H1 (cell line): Measurements from ENCODE around the gene LRP8. TPM values are rescaled to one million over a fixed set of nuclear protein-coding genes. Genes with fewer than 3 reads are reported as not detected.

ENCODE experiments used
- CTCF ChIA-PET: fragments of 300-600 bp; sonication (Branson Sonifier 250); formaldehyde crosslinking; loops from one replicate; lab custom pipeline; 2021; ENCODE audit not compliant: partially characterized antibody; lab: Charles Lee
- POLR2A ChIA-PET: fragments of 300-600 bp; sonication (Branson Sonifier 250); formaldehyde crosslinking; loops from one replicate; lab custom pipeline; 2021; ENCODE audit warnings: inconsistent platforms; ENCODE audit not compliant: partially characterized antibody; lab: Charles Lee
- DNase-seq, 2 experiments: peaks; one replicate each; pipeline versions ENCODE4 v3.0.0 to v3.0.0-alpha.2; 2010 to 2022; ENCODE audit warnings: low spot score in 2 of 2, low read depth in 1 of 2, mixed read lengths in 1 of 2
- FAIRE-seq: peaks from 2 replicates; lab custom pipeline; 2011; peaks lifted over from hg19 to GRCh38; lab: Jason Lieb, UNC
- H2AFZ ChIP-seq: 2 replicates; pipeline ENCODE4 v1.8.1; 2012; ENCODE audit warnings: low read length, inconsistent platforms
- H2AK5ac ChIP-seq: 2 replicates; pipeline ENCODE4 v1.6.1; 2013; ENCODE audit warnings: low read depth, low read length
- H2BK120ac ChIP-seq: replicated peaks from 2 replicates; pipeline ENCODE3; 2013; ENCODE audit warnings: low read depth, low read length, inconsistent platforms
- H2BK12ac ChIP-seq: 2 replicates; pipeline ENCODE4 v1.6.1; 2013; ENCODE audit warnings: low read depth, low read length
- H2BK15ac ChIP-seq: 2 replicates; pipeline ENCODE4 v1.6.1; 2013; ENCODE audit warnings: low read length
- H2BK20ac ChIP-seq: 2 replicates; pipeline ENCODE4 v1.6.1; 2013; ENCODE audit warnings: low read length
- H2BK5ac ChIP-seq: 2 replicates; pipeline ENCODE4 v1.6.1; 2013; ENCODE audit warnings: low read depth, low read length
- H3K14ac ChIP-seq: 2 replicates; pipeline ENCODE4 v1.6.1; 2013; ENCODE audit warnings: inconsistent platforms; ENCODE audit not compliant: insufficient read length
- H3K18ac ChIP-seq: 2 replicates; pipeline ENCODE4 v1.6.1; 2013; ENCODE audit warnings: low read length; ENCODE audit errors: extremely low read depth
- H3K23ac ChIP-seq: 2 replicates; pipeline ENCODE4 v1.6.1; 2013; ENCODE audit warnings: inconsistent platforms; ENCODE audit not compliant: insufficient read length
- H3K23me2 ChIP-seq: 2 replicates; pipeline ENCODE4 v1.6.1; 2013; ENCODE audit warnings: low read depth, low read length
- H3K27ac ChIP-seq: 2 replicates; pipeline ENCODE4 v1.6.1; 2011; ENCODE audit warnings: low read depth, low read length, inconsistent platforms
- H3K27me3 ChIP-seq, 4 experiments: replicated peaks in 1 of 4; 1 replicate in 1 of 4; 2 replicates in 3 of 4; pipeline versions ENCODE4 v1.6.1 to v1.8.1; 2011 to 2013; ENCODE audit warnings: low read length in 3 of 4, mild to moderate bottlenecking in 3 of 4, inconsistent platforms in 2 of 4, mixed read lengths in 2 of 4, moderate library complexity in 1 of 4; ENCODE audit not compliant: control insufficient read depth in 3 of 4, insufficient read depth in 3 of 4; ENCODE audit errors: extremely low read depth in 1 of 4
- H3K36me3 ChIP-seq, 4 experiments: 2 replicates each; pipeline versions ENCODE4 v1.6.1 to v1.8.1; 2011 to 2013; ENCODE audit warnings: mild to moderate bottlenecking in 4 of 4, low read length in 3 of 4, moderate library complexity in 2 of 4, control low read depth in 1 of 4, inconsistent platforms in 1 of 4; ENCODE audit not compliant: insufficient read depth in 4 of 4, control insufficient read depth in 2 of 4
- H3K4ac ChIP-seq: replicated peaks from 2 replicates; pipeline ENCODE3; 2013; ENCODE audit warnings: low read length, low read depth, mixed read lengths, inconsistent platforms; ENCODE audit not compliant: insufficient read length
- H3K4me1 ChIP-seq, 4 experiments: replicated peaks in 1 of 4; 1 replicate in 1 of 4; 2 replicates in 3 of 4; pipeline versions ENCODE4 v1.6.1 to v1.8.1; 2011 to 2013; ENCODE audit warnings: low read length in 3 of 4, inconsistent platforms in 2 of 4, mixed read lengths in 1 of 4; ENCODE audit not compliant: insufficient read depth in 4 of 4, control insufficient read depth in 3 of 4
- H3K4me2 ChIP-seq, 2 experiments: 2 replicates each; pipeline versions ENCODE4 v1.6.1 to v1.8.1; 2011 to 2013; ENCODE audit warnings: low read depth in 2 of 2, low read length in 2 of 2, control low read depth in 1 of 2, inconsistent platforms in 1 of 2, mild to moderate bottlenecking in 1 of 2; ENCODE audit not compliant: insufficient read depth in 1 of 2
- H3K4me3 ChIP-seq, 4 experiments: fragments of 200-600, 300-600 bp in 1 of 4; sonication (generic), shearing (Covaris generic), sonication (Bioruptor Twin) in 1 of 4; 2 replicates each; pipeline versions ENCODE4 v1.5.1 to v1.8.1; 2011 to 2016; ENCODE audit warnings: low read length in 4 of 4, low read depth in 3 of 4, control low read depth in 2 of 4, inconsistent platforms in 2 of 4, mild to moderate bottlenecking in 2 of 4, mixed read lengths in 1 of 4, moderate library complexity in 1 of 4; ENCODE audit not compliant: insufficient read depth in 2 of 4; ENCODE audit errors: extremely low read depth in 1 of 4
- H3K56ac ChIP-seq: replicated peaks from 2 replicates; pipeline ENCODE3; 2013; ENCODE audit warnings: low read depth, mild to moderate bottlenecking, mixed read lengths, low read length, inconsistent platforms; ENCODE audit not compliant: insufficient read length
- H3K79me1 ChIP-seq: 2 replicates; pipeline ENCODE4 v1.6.1; 2013; ENCODE audit warnings: low read depth, low read length, control low read depth
- H3K79me2 ChIP-seq, 2 experiments: 2 replicates each; pipeline versions ENCODE4 v1.6.1 to v1.8.1; 2012 to 2013; ENCODE audit warnings: low read length in 2 of 2, mild to moderate bottlenecking in 2 of 2, inconsistent platforms in 1 of 2; ENCODE audit not compliant: insufficient read depth in 2 of 2, control insufficient read depth in 1 of 2
- H3K9ac ChIP-seq, 4 experiments: replicated peaks in 1 of 4; 1 replicate in 1 of 4; 2 replicates in 3 of 4; pipeline versions ENCODE4 v1.6.1 to v1.8.1; 2011 to 2013; ENCODE audit warnings: low read depth in 3 of 4, low read length in 3 of 4, control low read depth in 2 of 4, mild to moderate bottlenecking in 2 of 4, moderate library complexity in 2 of 4, inconsistent platforms in 1 of 4; ENCODE audit errors: extremely low read depth in 1 of 4
- H3K9me3 ChIP-seq, 2 experiments: 2 replicates each; pipeline versions ENCODE4 v1.6.1 to v1.8.1; 2012 to 2013; ENCODE audit warnings: mild to moderate bottlenecking in 2 of 2, moderate library complexity in 2 of 2, control low read depth in 1 of 2, inconsistent platforms in 1 of 2, low read depth in 1 of 2, low read length in 1 of 2, mixed read lengths in 1 of 2; ENCODE audit not compliant: insufficient read depth in 2 of 2
- H4K20me1 ChIP-seq, 2 experiments: replicated peaks in 1 of 2; 2 replicates each; pipeline versions ENCODE3 to v1.8.1; 2011 to 2013; ENCODE audit warnings: inconsistent platforms in 2 of 2, low read length in 2 of 2, mild to moderate bottlenecking in 1 of 2; ENCODE audit not compliant: insufficient read depth in 2 of 2, control insufficient read depth in 1 of 2
- H4K5ac ChIP-seq: 2 replicates; pipeline ENCODE4 v1.6.1; 2013; ENCODE audit warnings: low read length, low read depth, mixed read lengths, inconsistent platforms; ENCODE audit not compliant: insufficient read length
- H4K8ac ChIP-seq: 2 replicates; pipeline ENCODE4 v1.8.0; 2013; ENCODE audit warnings: mild to moderate bottlenecking, moderate library complexity, low read length, inconsistent platforms; ENCODE audit not compliant: insufficient read depth; ENCODE audit errors: extremely low read depth
- H4K91ac ChIP-seq: replicated peaks from 2 replicates; pipeline ENCODE3; 2013; ENCODE audit warnings: low read length, mixed read lengths, inconsistent platforms; ENCODE audit not compliant: insufficient read length
- CHD2 ChIP-seq: IDR thresholded peaks from 2 replicates; pipeline ENCODE4 v1.6.1; 2012; ENCODE audit warnings: low read length, improper control_type of control experiment
- SIX5 ChIP-seq: IDR thresholded peaks from 2 replicates; pipeline ENCODE4 v1.6.1; 2011; ENCODE audit warnings: mild to moderate bottlenecking, low read depth, low read length
- SRF ChIP-seq: IDR thresholded peaks from 2 replicates; pipeline ENCODE4 v1.6.1; 2011; ENCODE audit warnings: mild to moderate bottlenecking, low read depth, low read length, moderate library complexity
- TAF7 ChIP-seq: optimal IDR thresholded peaks from 2 replicates; pipeline ENCODE3; 2011; ENCODE audit warnings: low read depth, mild to moderate bottlenecking, inconsistent platforms, low read length, moderate library complexity, borderline replicate concordance
- WGBS, 2 experiments: shearing (Covaris generic) in 1 of 2; methylation state at CpG; one replicate each; pipeline versions ENCODE4 v1.1.6 to v1.1.7; 2013 to 2015; ENCODE audit warnings: low lambda C conversion rate in 2 of 2, mixed read lengths in 2 of 2, inconsistent platforms in 1 of 2, low coverage in 1 of 2, missing lambda C conversion rate in 1 of 2; ENCODE audit not compliant: insufficient replicate concordance in 2 of 2, insufficient coverage in 1 of 2, insufficient read length in 1 of 2; ENCODE audit errors: extremely low coverage in 1 of 2, missing lambda C conversion rate in 1 of 2; 5-methylcytosine and 5-hydroxymethylcytosine counted together
- polyA plus RNA-seq, 7 experiments: library from polyadenylated mRNA; depleted of rRNA in 3 of 7; stranded (reverse) in 5 of 7; unstranded in 2 of 7; fragments of >200 nt in 5 of 7; fragments of 200-250 nt in 2 of 7; gene quantifications; 1 replicate in 5 of 7; 2 replicates in 1 of 7; 4 replicates in 1 of 7; pipeline versions ENCODE4 v1.2.1 to v1.2.3, GENCODE V29; 2011 to 2013; ENCODE audit warnings: missing spikeins in 2 of 7, mixed read lengths in 2 of 7
- total RNA-seq: library from RNA; stranded (reverse); fragmentation: NEBNext Ultra II Directional; extraction: Animal tissue kit (Norgen Biotek cat#: 25700); gene quantifications from 2 replicates; pipeline ENCODE4 v1.2.1, GENCODE V29; 2021

Gene LRP8
- total and polyA plus RNA-seq, 2 of the 8 experiments (the other 6 are each of a cell fraction or from before 2014, with no cell fraction given), result 63.2 to 66.4 TPM

GRCh38 chr1:53371851-53372250 lies 44.0 kb upstream of the LRP8 start:
- no peak for DNase-seq
- CTCF ChIA-PET, result interaction anchor here (0.7 to 4.3 kb wide), 5 partner anchors 10 to 93 kb away, joined by 3 to 29 read pairs (median 3); no protein-coding TSS in a partner anchor
- H2AK5ac ChIP-seq, result no peak overlapping the region
- H3K56ac ChIP-seq, result no peak overlapping the region
- no peaks in the 10 kb centered on the region for H4K20me1 ChIP-seq
- H3K9ac ChIP-seq, result no peak overlapping the region
- H2AFZ ChIP-seq, result no peak overlapping the region
- no peak overlapping the region for H3K4me3 ChIP-seq
- no peak overlapping the region for H3K14ac ChIP-seq
- no peaks in the 10 kb centered on the region for H3K9me3 ChIP-seq
- TF ChIP-seq SRF (no peak), SIX5 (no peak), TAF7 (no peak), CHD2 (no peak)
- no peak for FAIRE-seq
- WGBS, 2 experiments, result 93% methylated on average over 5 of the region's 5 CpGs; no CpG with 5 or more reads in 1 of the 2 experiments
- H3K27me3 ChIP-seq, result peaks cover 0 to 3% (median 0%) of the 10 kb centered on the region in 4 experiments; a peak in 3 of 7 replicates
- H3K4me2 ChIP-seq, result no peak overlapping the region
- no peak overlapping the region for H2BK20ac ChIP-seq
- no peaks in the 10 kb centered on the region for H3K79me1 ChIP-seq
- H3K23ac ChIP-seq, result no peak overlapping the region
- no peak overlapping the region for H3K27ac ChIP-seq
- H4K91ac ChIP-seq, result no peak overlapping the region
- POLR2A ChIA-PET, result no interaction called here
- H3K4ac ChIP-seq, result no peak overlapping the region
- H3K36me3 ChIP-seq, result no peaks in the 10 kb centered on the region
- H2BK5ac ChIP-seq, result no peak overlapping the region
- 0 out of 2 replicates have a peak overlapping the region, but pooled peaks have one; percentile 46 for H2BK12ac ChIP-seq
- H3K23me2 ChIP-seq, result no peaks in the 10 kb centered on the region; the same call in 1 of the 2 replicates
- H4K8ac ChIP-seq, result no peak overlapping the region; the same call in 1 of the 2 replicates
- peaks cover 0 to 10% (median 3%) of the 10 kb centered on the region in 4 experiments; a peak in 3 of 7 replicates for H3K4me1 ChIP-seq
- no peaks in the 10 kb centered on the region for H3K79me2 ChIP-seq
- no peak overlapping the region for H3K18ac ChIP-seq
- H4K5ac ChIP-seq, result no peak overlapping the region
- H2BK15ac ChIP-seq, result 0 out of 2 replicates have a peak overlapping the region, but pooled peaks have one; percentile 33
- H2BK120ac ChIP-seq, result no peak overlapping the region
